Activated CD4-positive, alpha-beta T cell treated with anti-CD3 and anti-CD28 coated beads for 36 hours (primary cell): Measurements from ENCODE around the gene AAMP. TPM values are rescaled to one million over a fixed set of nuclear protein-coding genes. Genes with fewer than 3 reads are reported as not detected.

Source experiments
- ATAC-seq: fragments of 200-7000 bp; cut with Tn5 transposase; one replicate; pipeline ENCODE4 v1.10.0; 2021; ENCODE audit warnings: mild to moderate bottlenecking, moderate library complexity
- CTCF ChIA-PET: fragments of 350-600 bp; sonication (Branson Sonifier 250); formaldehyde crosslinking; loops from one replicate; lab custom pipeline; 2021; ENCODE audit warnings: antibody characterized with exemption; lab: Charles Lee
- POLR2A ChIA-PET: fragments of 350-600 bp; sonication (Branson Sonifier 250); formaldehyde crosslinking; loops from one replicate; lab custom pipeline; 2021; ENCODE audit warnings: antibody characterized with exemption, inconsistent platforms; lab: Charles Lee
- DNase-seq: peaks from one replicate; pipeline ENCODE4 v3.0.0-alpha.2; 2020
- H3K27ac Mint-ChIP-seq: one replicate; pipeline ENCODE4 v1.8.0; 2021; ENCODE audit warnings: mixed read lengths
- H3K27me3 Mint-ChIP-seq: one replicate; pipeline ENCODE4 v1.8.0; 2021; ENCODE audit warnings: mixed read lengths
- H3K36me3 Mint-ChIP-seq: one replicate; pipeline ENCODE4 v1.8.0; 2021; ENCODE audit warnings: low read depth, mixed read lengths
- H3K4me1 Mint-ChIP-seq: one replicate; pipeline ENCODE4 v1.8.0; 2021; ENCODE audit warnings: mixed read lengths
- H3K4me3 Mint-ChIP-seq: one replicate; pipeline ENCODE4 v1.8.0; 2021; ENCODE audit warnings: mild to moderate bottlenecking, moderate library complexity, mixed read lengths
- H3K9me3 Mint-ChIP-seq: one replicate; pipeline ENCODE4 v1.8.0; 2021; ENCODE audit warnings: low read depth, mixed read lengths
- intact Hi-C, 2 experiments: fragments of 100-400 bp; cut with DNase I in 1 of 2; cut with micrococcal nuclease in 1 of 2; formaldehyde crosslinking; loops; one replicate each; pipeline versions ENCODE4 v1.14.2 to v1.15.1; 2022 to 2024; cut with DNase I, micrococcal nuclease
- total RNA-seq, 2 experiments: library from RNA; stranded (reverse); gene quantifications; one replicate each; pipeline ENCODE4 v1.2.3, GENCODE V29; 2021

The AAMP gene
- total RNA-seq, 2 experiments from 2014 or later: 49.7 to 72.2 TPM

GRCh38 chr2:218223046-218223445, 46.9 kb downstream of the AAMP start:
- Mint-ChIP-seq H3K27ac (peak overlapping the region; percentile 88), H3K4me1 (peaks cover 85% of the 10 kb centered on the region), H3K27me3 (no peaks in the 10 kb centered on the region), H3K4me3 (peak overlapping the region; percentile 81), H3K36me3 (peaks cover 92% of the 10 kb centered on the region), H3K9me3 (no peaks in the 10 kb centered on the region)
- ATAC-seq (peak; percentile 66), DNase-seq (peak; percentile 42)
- intact Hi-C loops: no loop called here
- CTCF ChIA-PET: interaction anchor here (1.8 kb wide), 1 partner anchor 15 kb away, joined by 6 read pairs; no protein-coding TSS in a partner anchor
- POLR2A ChIA-PET: interaction anchor here (1.1 kb wide), 1 partner anchor 8 kb away, joined by 4 read pairs; no protein-coding TSS in a partner anchor

- H3K36me3 Mint-ChIP-seq: peaks cover 81% of the 10 kb centered on the region
- H3K4me3 Mint-ChIP-seq: peak overlapping the region; percentile 81
- no peaks in the 10 kb centered on the region for H3K9me3 Mint-ChIP-seq
- no peak for ATAC-seq
- intact Hi-C loops: no loop called here
- DNase-seq: peak; percentile 20
- H3K4me1 Mint-ChIP-seq: peaks cover 73% of the 10 kb centered on the region
- H3K27ac Mint-ChIP-seq: peak overlapping the region; percentile 96
- CTCF ChIA-PET: interaction anchor here (0.9 to 4.5 kb wide), 8 partner anchors 9 to 51 kb away, joined by 3 to 47 read pairs (median 4); partner anchors contain the start of genes AAMP and PNKD
- no peaks in the 10 kb centered on the region for H3K27me3 Mint-ChIP-seq
- POLR2A ChIA-PET: interaction anchor here (1.2 to 1.3 kb wide), 2 partner anchors 8 to 10 kb away, joined by 3 to 6 read pairs; no protein-coding TSS in a partner anchor
Observed at GRCh38 chr2:218221000-218221399, 48.9 kb downstream of the AAMP start.

GRCh38 chr2:218219934-218220333, 50.0 kb downstream of the AAMP start:
- peak overlapping the region; percentile 81 for H3K4me3 Mint-ChIP-seq
- no peaks in the 10 kb centered on the region for H3K9me3 Mint-ChIP-seq
- POLR2A ChIA-PET: interaction anchor here (0.6 to 1.3 kb wide), 3 partner anchors 9 to 1035 kb away, joined by 3 to 10 read pairs (median 6); no protein-coding TSS in a partner anchor
- DNase-seq (no peak), ATAC-seq (no peak)
- intact Hi-C loops: loop anchor here in 1 of 2 experiments (2.0 kb wide), 1 partner anchor 37 kb away; no protein-coding TSS in a partner anchor
- H3K4me1 Mint-ChIP-seq: peaks cover 65% of the 10 kb centered on the region
- CTCF ChIA-PET: interaction anchor here (0.6 to 4.5 kb wide), 9 partner anchors 10 to 497 kb away, joined by 3 to 47 read pairs (median 4); partner anchors contain the start of genes AAMP and PNKD
- H3K27me3 Mint-ChIP-seq: no peaks in the 10 kb centered on the region
- H3K36me3 Mint-ChIP-seq: peaks cover 70% of the 10 kb centered on the region
- peak overlapping the region; percentile 96 for H3K27ac Mint-ChIP-seq

- no peaks in the 10 kb centered on the region for H3K9me3 Mint-ChIP-seq
- DNase-seq: peak; percentile 55
- CTCF ChIA-PET: interaction anchor here (0.5 to 4.5 kb wide), 7 partner anchors 12 to 993 kb away, joined by 3 to 47 read pairs (median 4); partner anchors contain the start of genes AAMP and PNKD
- H3K27ac Mint-ChIP-seq: peak overlapping the region; percentile 96
- POLR2A ChIA-PET: interaction anchor here (0.9 to 1.2 kb wide), 2 partner anchors 9 to 12 kb away, joined by 3 to 10 read pairs; no protein-coding TSS in a partner anchor
- ATAC-seq: peak; percentile 40
- peaks cover 51% of the 10 kb centered on the region for H3K4me1 Mint-ChIP-seq
- H3K27me3 Mint-ChIP-seq: no peaks in the 10 kb centered on the region
- H3K4me3 Mint-ChIP-seq: peak overlapping the region; percentile 81
- intact Hi-C loops: loop anchor here (1.0 to 2.0 kb wide), 3 partner anchors 11 to 492 kb away; partner anchors contain the start of gene TTLL4 (in 1 of the 2)
- peaks cover 56% of the 10 kb centered on the region for H3K36me3 Mint-ChIP-seq
Observed at GRCh38 chr2:218218268-218219185, 51.4 kb downstream of the AAMP start.

DNA sequence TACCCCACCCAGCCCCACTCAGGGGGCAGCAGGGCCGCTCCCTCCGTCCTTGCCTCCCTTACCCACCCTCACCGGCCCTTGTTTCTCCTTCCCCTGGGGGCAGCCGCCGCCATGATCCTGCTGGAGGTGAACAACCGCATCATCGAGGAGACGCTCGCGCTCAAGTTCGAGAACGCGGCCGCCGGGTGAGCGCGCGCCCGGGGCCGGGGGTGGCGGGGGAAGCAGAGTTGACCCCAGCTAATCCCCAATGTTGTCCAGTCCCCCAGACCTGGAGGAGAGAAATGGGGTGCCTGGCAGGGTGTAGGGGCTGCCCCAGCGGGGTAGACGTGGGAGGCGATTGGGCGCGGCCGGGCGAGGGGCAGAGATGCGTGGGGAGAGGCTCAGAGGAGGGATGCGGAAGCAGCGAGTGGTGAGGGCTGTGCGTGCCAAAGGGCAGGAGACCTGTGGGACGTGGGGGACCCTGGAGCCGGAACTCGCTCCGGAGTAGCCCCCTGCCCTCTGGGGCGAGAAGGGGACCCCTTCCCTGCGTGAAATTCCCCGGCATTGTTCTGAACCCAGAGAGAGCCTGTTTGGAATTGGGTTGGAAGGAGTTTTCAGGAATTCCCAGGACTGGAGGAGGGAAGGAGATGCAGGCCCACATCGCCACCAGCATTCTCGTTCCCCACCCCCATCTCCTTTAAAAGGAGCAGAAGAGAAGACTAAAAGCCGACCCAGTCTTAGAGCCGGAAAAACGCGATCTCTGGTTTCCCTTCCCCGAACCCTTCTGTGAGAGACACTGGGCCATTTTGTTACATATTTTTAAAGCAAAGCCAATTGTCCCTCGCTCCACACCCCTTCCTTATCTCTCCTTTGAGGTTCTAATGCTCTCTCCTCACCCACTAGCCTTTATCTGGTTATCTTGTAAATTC, 52.3 kb downstream of the AAMP start:
- peak; percentile 88 for DNase-seq
- H3K27ac Mint-ChIP-seq: peak overlapping the region; percentile 96
- H3K4me3 Mint-ChIP-seq: peak overlapping the region; percentile 81
- peaks cover 42% of the 10 kb centered on the region for H3K4me1 Mint-ChIP-seq
- ATAC-seq: peak; percentile 70
- ChIA-PET CTCF (interaction anchor here (0.8 to 4.5 kb wide), 3 partner anchors 12 to 658 kb away, joined by 3 to 47 read pairs (median 4); no protein-coding TSS in a partner anchor), POLR2A (interaction anchor here (0.9 to 1.6 kb wide), 4 partner anchors 12 to 70 kb away, joined by 3 to 13 read pairs (median 4); partner anchors contain the start of genes AAMP and PNKD)
- no peaks in the 10 kb centered on the region for H3K27me3 Mint-ChIP-seq
- intact Hi-C loops: loop anchor here (1.0 to 2.0 kb wide), 12 partner anchors 12 to 1171 kb away; partner anchors contain the start of genes AAMP (in 2 of the 2), PNKD (in 2 of the 2), BCS1L (in 1 of the 2) and CNOT9 (in 1 of the 2)
- no peaks in the 10 kb centered on the region for H3K9me3 Mint-ChIP-seq
- H3K36me3 Mint-ChIP-seq: peaks cover 49% of the 10 kb centered on the region

DNA sequence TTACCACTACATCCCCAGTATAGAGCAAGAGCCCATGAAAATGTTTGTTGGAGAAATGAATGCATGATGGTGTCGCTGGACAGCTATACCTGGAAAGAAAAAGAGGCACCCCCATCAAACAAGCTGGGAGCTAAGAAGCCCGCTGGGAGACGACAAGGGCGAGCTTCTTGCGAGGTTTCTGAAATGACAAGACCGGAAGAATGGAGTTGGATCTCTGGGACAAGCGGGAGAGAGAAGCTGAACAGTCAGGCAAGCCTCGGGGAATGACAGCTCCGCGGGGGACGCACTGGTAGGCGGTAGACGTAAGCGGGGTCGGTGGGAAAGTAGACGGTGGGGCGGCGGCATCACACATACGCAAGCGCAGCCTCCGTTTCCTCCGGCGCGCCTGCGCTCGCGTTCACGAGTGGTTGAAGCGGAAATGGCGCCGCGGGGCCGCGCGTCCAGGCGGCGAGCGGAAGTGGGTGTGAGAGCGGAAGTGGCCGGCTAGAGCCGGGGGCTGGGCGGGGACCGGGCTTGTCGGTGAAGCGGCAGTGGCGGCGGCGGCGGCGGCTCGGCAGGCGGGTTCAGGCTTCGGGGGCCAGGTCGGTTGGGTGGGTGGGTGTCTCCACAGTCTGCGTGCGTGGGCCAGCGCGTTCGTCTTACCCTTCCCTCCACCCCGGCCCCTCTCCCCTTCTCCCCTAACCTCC, 53.1 kb downstream of the AAMP start, which contains the start of gene ARPC2:
Gene ARPC2, plus strand, starts transcription at position 516 of the 686 bp plus-strand sequence. CDS start 282 bp downstream, outside the sequence.
- peaks cover 34% of the 10 kb centered on the region for H3K4me1 Mint-ChIP-seq
- ATAC-seq (peak; percentile 64), DNase-seq (peak; percentile 96)
- intact Hi-C loops: loop anchor here (1.0 to 2.0 kb wide), 9 partner anchors 31 to 1172 kb away; partner anchors contain the start of genes AAMP (in 2 of the 2), PNKD (in 2 of the 2), BCS1L (in 1 of the 2) and CNOT9 (in 1 of the 2)
- peak within 1 kb of the TSS; percentile 81 for H3K4me3 Mint-ChIP-seq
- ChIA-PET CTCF (interaction anchor here (0.6 to 1.5 kb wide), 7 partner anchors 12 to 659 kb away, joined by 3 to 7 read pairs (median 3); partner anchors contain the start of genes AAMP and PNKD), POLR2A (interaction anchor here (0.8 to 1.6 kb wide), 5 partner anchors 9 to 71 kb away, joined by 4 to 13 read pairs (median 4); partner anchors contain the start of genes AAMP and PNKD)
- H3K27ac Mint-ChIP-seq: peak within 1 kb of the TSS; percentile 96
- peaks cover 42% of the 10 kb centered on the region for H3K36me3 Mint-ChIP-seq
- H3K27me3 Mint-ChIP-seq: no peaks in the 10 kb centered on the region
- no peaks in the 10 kb centered on the region for H3K9me3 Mint-ChIP-seq

DNA sequence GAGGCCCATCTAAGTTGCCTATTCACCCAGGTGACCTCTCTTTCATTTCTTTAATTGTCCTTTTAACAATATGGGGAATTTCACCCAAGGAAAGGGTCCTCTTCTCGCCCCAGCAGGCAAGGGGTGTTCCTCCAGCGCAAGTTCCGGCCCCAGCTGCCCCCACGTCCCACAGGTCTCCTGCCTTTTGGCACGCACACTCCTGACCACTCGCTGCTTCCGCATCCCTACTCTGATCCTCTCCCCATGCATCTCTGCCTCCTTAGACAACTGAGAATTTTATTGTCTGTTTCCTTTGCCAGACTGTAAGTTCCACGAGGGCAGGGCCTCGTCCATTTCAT, 53.6 kb downstream of the AAMP start:
- H3K9me3 Mint-ChIP-seq: no peaks in the 10 kb centered on the region
- POLR2A ChIA-PET: interaction anchor here (0.8 to 1.6 kb wide), 5 partner anchors 10 to 71 kb away, joined by 4 to 13 read pairs (median 4); partner anchors contain the start of genes AAMP and PNKD
- intact Hi-C loops: loop anchor here (2.0 kb wide), 2 partner anchors 180 to 1172 kb away; no protein-coding TSS in a partner anchor
- peaks cover 37% of the 10 kb centered on the region for H3K36me3 Mint-ChIP-seq
- no peak for ATAC-seq
- CTCF ChIA-PET: interaction anchor here (0.6 to 1.3 kb wide), 6 partner anchors 13 to 60 kb away, joined by 3 to 7 read pairs (median 3); partner anchors contain the start of genes AAMP and PNKD
- H3K4me1 Mint-ChIP-seq: peaks cover 29% of the 10 kb centered on the region
- peak overlapping the region; percentile 90 for H3K27ac Mint-ChIP-seq
- H3K27me3 Mint-ChIP-seq: no peaks in the 10 kb centered on the region
- H3K4me3 Mint-ChIP-seq: peak overlapping the region; percentile 81
- no peak for DNase-seq
